OCI-LY3 (cell line): ENCODE results near the gene GNG11.

ENCODE experiments used
- H2AFZ ChIP-seq: fragments of 200-600, 300-600 bp; shearing (Covaris generic); 2 replicates; pipeline ENCODE4 v1.6.0; 2014; ENCODE audit warnings: antibody characterized with exemption, low read depth, low read length
- H3K27ac ChIP-seq: fragments of 200-600, 300-600 bp; sonication (generic); 2 replicates; pipeline ENCODE4 v1.5.1; 2014; ENCODE audit warnings: mild to moderate bottlenecking, low read length, moderate library complexity, mixed read lengths
- H3K27me3 ChIP-seq: fragments of 200-600, 300-600 bp; sonication (generic); 2 replicates; pipeline ENCODE4 v1.6.1; 2014; ENCODE audit warnings: low read depth, low read length, mixed read lengths
- H3K36me3 ChIP-seq: fragments of 200-600, 300-600 bp; sonication (generic); replicated peaks from 2 replicates; pipeline ENCODE3; 2014; ENCODE audit warnings: low read depth, low read length, mixed read lengths
- H3K4me1 ChIP-seq: fragments of 300-600, 200-600 bp; sonication (generic); 2 replicates; pipeline ENCODE4 v1.6.1; 2014; ENCODE audit warnings: low read length, mixed read lengths
- H3K4me2 ChIP-seq: fragments of 200-600, 300-600 bp; sonication (generic); 2 replicates; pipeline ENCODE4 v1.6.1; 2014; ENCODE audit warnings: low read length, mixed read lengths
- H3K4me3 ChIP-seq: fragments of 300-600, 200-600 bp; sonication (generic); 2 replicates; pipeline ENCODE4 v1.5.1; 2014; ENCODE audit warnings: antibody characterized with exemption, mild to moderate bottlenecking, low read length, moderate library complexity
- H3K79me2 ChIP-seq: fragments of 300-600, 200-600 bp; shearing (Covaris generic); 2 replicates; pipeline ENCODE4 v1.6.1; 2014; ENCODE audit warnings: mild to moderate bottlenecking, low read length, mixed read lengths
- H3K9ac ChIP-seq: fragments of 300-600, 200-600 bp; shearing (Covaris generic); 2 replicates; pipeline ENCODE4 v1.6.0; 2014; ENCODE audit warnings: mild to moderate bottlenecking, low read length, moderate library complexity
- H3K9me3 ChIP-seq: fragments of 200-600, 300-600 bp; shearing (Covaris generic); 2 replicates; pipeline ENCODE4 v1.6.1; 2014; ENCODE audit warnings: low read length, mixed read lengths; ENCODE audit not compliant: insufficient read depth
- H4K20me1 ChIP-seq: fragments of 200-600, 300-600 bp; sonication (generic); 2 replicates; pipeline ENCODE4 v1.6.1; 2016; ENCODE audit warnings: low read length, mixed read lengths; ENCODE audit not compliant: insufficient read depth
- CTCF ChIP-seq: fragments of 200-600, 300-600 bp; sonication (generic); IDR thresholded peaks from 2 replicates; pipeline ENCODE4 v1.5.1; 2014; ENCODE audit warnings: antibody characterized with exemption, low read length, low read depth
- EZH2phosphoT487 ChIP-seq: fragments of 200-600 bp; shearing (Covaris generic); IDR thresholded peaks from 2 replicates; pipeline ENCODE4 v1.6.1; 2018; ENCODE audit warnings: antibody characterized with exemption, mixed run types, low read depth

GNG11 gene

GRCh38 chr7:93964813-93965212, 43.3 kb downstream of the GNG11 start:
- no peak overlapping the region for H3K4me3 ChIP-seq
- no peak for TF ChIP-seq CTCF
- H3K27me3 ChIP-seq, result no peaks in the 10 kb centered on the region
- no peaks in the 10 kb centered on the region for H3K36me3 ChIP-seq
- H3K4me1 ChIP-seq, result no peaks in the 10 kb centered on the region
- H3K4me2 ChIP-seq, result no peak overlapping the region
- H3K9me3 ChIP-seq, result no peaks in the 10 kb centered on the region
- H2AFZ ChIP-seq, result no peak overlapping the region
- no peak overlapping the region for H3K9ac ChIP-seq
- H3K27ac ChIP-seq, result no peak overlapping the region
- no peaks in the 10 kb centered on the region for H3K79me2 ChIP-seq
- H4K20me1 ChIP-seq, result no peaks in the 10 kb centered on the region

GRCh38 chr7:93968911-93969620, 47.5 kb downstream of the GNG11 start:
- Histone ChIP-seq H3K27me3 (no peaks in the 10 kb centered on the region), H3K4me1 (no peaks in the 10 kb centered on the region), H4K20me1 (no peaks in the 10 kb centered on the region), H3K27ac (no peak overlapping the region), H3K9ac (no peak overlapping the region), H3K36me3 (no peaks in the 10 kb centered on the region), H2AFZ (no peak overlapping the region), H3K4me3 (no peak overlapping the region), H3K4me2 (no peak overlapping the region), H3K79me2 (no peaks in the 10 kb centered on the region), H3K9me3 (no peaks in the 10 kb centered on the region)
- TF ChIP-seq EZH2phosphoT487 (no peak), CTCF (no peak)

GRCh38 chr7:93972029-93972725, 50.6 kb downstream of the GNG11 start:
- no peaks in the 10 kb centered on the region for H3K36me3 ChIP-seq
- H3K9me3 ChIP-seq, result no peaks in the 10 kb centered on the region
- H3K27me3 ChIP-seq, result no peaks in the 10 kb centered on the region
- no peak for TF ChIP-seq EZH2phosphoT487
- no peak for TF ChIP-seq CTCF
- H3K9ac ChIP-seq, result no peak overlapping the region
- no peak overlapping the region for H2AFZ ChIP-seq
- no peaks in the 10 kb centered on the region for H3K4me1 ChIP-seq
- H3K4me3 ChIP-seq, result no peak overlapping the region
- no peaks in the 10 kb centered on the region for H3K79me2 ChIP-seq
- H3K4me2 ChIP-seq, result no peak overlapping the region
- H3K27ac ChIP-seq, result no peak overlapping the region
- no peaks in the 10 kb centered on the region for H4K20me1 ChIP-seq

- Histone ChIP-seq H3K4me1 (no peaks in the 10 kb centered on the region), H3K4me2 (no peak overlapping the region), H3K27me3 (no peaks in the 10 kb centered on the region), H3K27ac (no peak overlapping the region), H3K9ac (no peak overlapping the region), H4K20me1 (no peaks in the 10 kb centered on the region), H3K79me2 (no peaks in the 10 kb centered on the region), H3K36me3 (no peaks in the 10 kb centered on the region), H3K4me3 (no peak overlapping the region), H3K9me3 (no peaks in the 10 kb centered on the region), H2AFZ (no peak overlapping the region)
- TF ChIP-seq EZH2phosphoT487, result no peak
- no peak for TF ChIP-seq CTCF
These were observed 51.6 kb downstream of the GNG11 start for GRCh38 chr7:93973134-93973533.
